ENCODE data around the gene FAM174B.

Gene FAM174B

GRCh38 chr15:92672102-92672501 is 16.5 kb upstream of the FAM174B start:
- no peak for DNase-seq (ENCODE audit: low read depth in 1 of 2, low spot score in 1 of 2)
- Histone ChIP-seq H3K27ac (replicated peaks) (no peak overlapping the region), H3K4me3 (replicated peaks; ENCODE audit: insufficient read depth, low read length) (no peak overlapping the region), H3K27me3 (ENCODE audit: insufficient read depth, poor library complexity, severe bottlenecking) (peaks cover 3% of the 10 kb centered on the region)
- TF ChIP-seq REST (IDR thresholded peaks at IDR 0.05; ENCODE audit: insufficient replicate concordance, low read depth) (no peak), CTCF (IDR thresholded peaks at IDR 0.05; ENCODE audit: insufficient read depth, low read length) (no peak), SPI1 (IDR thresholded peaks at IDR 0.05; ENCODE audit: borderline replicate concordance, low read depth) (no peak), GABPA (IDR thresholded peaks at IDR 0.05; ENCODE audit: low read depth) (no peak), POLR2AphosphoS5 (IDR thresholded peaks at IDR 0.05; ENCODE audit: low read depth) (no peak)

GRCh38 chr15:92671406-92671805 is 15.8 kb upstream of the FAM174B start:
- H3K27me3 ChIP-seq (ENCODE audit: insufficient read depth, poor library complexity, severe bottlenecking): peaks cover 2% of the 10 kb centered on the region
- no peak for DNase-seq (ENCODE audit: low read depth in 1 of 2, low spot score in 1 of 2)
- TF ChIP-seq SPI1 (IDR thresholded peaks at IDR 0.05; ENCODE audit: borderline replicate concordance, low read depth): no peak
- TF ChIP-seq GABPA (IDR thresholded peaks at IDR 0.05; ENCODE audit: low read depth): no peak
- TF ChIP-seq CTCF (IDR thresholded peaks at IDR 0.05; ENCODE audit: insufficient read depth, low read length): no peak
- no peak for TF ChIP-seq REST (IDR thresholded peaks at IDR 0.05; ENCODE audit: insufficient replicate concordance, low read depth)
- no peak for TF ChIP-seq POLR2AphosphoS5 (IDR thresholded peaks at IDR 0.05; ENCODE audit: low read depth)
- no peak overlapping the region for H3K27ac ChIP-seq (replicated peaks)
- H3K4me3 ChIP-seq (replicated peaks; ENCODE audit: insufficient read depth, low read length): no peak overlapping the region

GRCh38 chr15:92670621-92671020 is 15.0 kb upstream of the FAM174B start:
- DNase-seq (ENCODE audit: low read depth in 1 of 2, low spot score in 1 of 2): no peak
- H3K27ac ChIP-seq (replicated peaks): no peak overlapping the region
- no peak for TF ChIP-seq CTCF (IDR thresholded peaks at IDR 0.05; ENCODE audit: insufficient read depth, low read length)
- TF ChIP-seq REST (IDR thresholded peaks at IDR 0.05; ENCODE audit: insufficient replicate concordance, low read depth): no peak
- no peak for TF ChIP-seq SPI1 (IDR thresholded peaks at IDR 0.05; ENCODE audit: borderline replicate concordance, low read depth)
- no peak for TF ChIP-seq POLR2AphosphoS5 (IDR thresholded peaks at IDR 0.05; ENCODE audit: low read depth)
- TF ChIP-seq GABPA (IDR thresholded peaks at IDR 0.05; ENCODE audit: low read depth): no peak
- no peak overlapping the region for H3K4me3 ChIP-seq (replicated peaks; ENCODE audit: insufficient read depth, low read length)
- peaks cover 2% of the 10 kb centered on the region for H3K27me3 ChIP-seq (ENCODE audit: insufficient read depth, poor library complexity, severe bottlenecking)

Data from HL-60 (cell line).